ENCODE results near the gene MTHFD1L. TPM values are rescaled to one million over a fixed set of nuclear protein-coding genes. Genes with fewer than 3 reads are reported as not detected.

The MTHFD1L gene
- total and polyA plus RNA-seq, 2 donors from 2014 or later, result 4.7 to 39.6 TPM

GRCh38 chr6:150992703-150993102 lies 127.2 kb downstream of the MTHFD1L start:
- H3K9ac ChIP-seq (ENCODE audit: low read length in 3 of 3), result no peak overlapping the region
- no peak overlapping the region for H3K27ac ChIP-seq (ENCODE audit: low read depth in 2 of 2, low read length in 2 of 2)
- FAIRE-seq (no peak), DNase-seq (no peak)
- no peaks in the 10 kb centered on the region for H3K27me3 ChIP-seq (ENCODE audit: control insufficient read depth, insufficient read depth, low read length)
- H3K4me1 ChIP-seq (ENCODE audit: control insufficient read depth in 2 of 3, insufficient read depth in 2 of 3, low read depth in 1 of 3, low read length in 3 of 3), result no peaks in the 10 kb centered on the region
- no peaks in the 10 kb centered on the region for H3K36me3 ChIP-seq (ENCODE audit: control insufficient read depth in 2 of 3, insufficient read depth in 3 of 3, low read length in 3 of 3)
- no peaks in the 10 kb centered on the region for H3K9me3 ChIP-seq (ENCODE audit: control insufficient read depth in 2 of 3, insufficient read depth in 1 of 3, low read length in 3 of 3)
- no peak overlapping the region for H3K4me3 ChIP-seq (ENCODE audit: low read length in 3 of 3)
- TF ChIP-seq CTCF (IDR thresholded peaks at IDR 0.05; ENCODE audit: borderline replicate concordance, extremely low read depth, insufficient read depth), result no peak
- intact Hi-C loops (cut with DNase I), result no loop called here

- intact Hi-C loops (cut with DNase I), result no loop called here
- DNase-seq (no peak), FAIRE-seq (no peak)
- Histone ChIP-seq H3K4me3 (ENCODE audit: low read length in 3 of 3) (no peak overlapping the region), H3K27me3 (ENCODE audit: control insufficient read depth, insufficient read depth, low read length) (no peaks in the 10 kb centered on the region), H3K36me3 (ENCODE audit: control insufficient read depth in 2 of 3, insufficient read depth in 3 of 3, low read length in 3 of 3) (no peaks in the 10 kb centered on the region), H3K4me1 (ENCODE audit: control insufficient read depth in 2 of 3, insufficient read depth in 2 of 3, low read depth in 1 of 3, low read length in 3 of 3) (no peaks in the 10 kb centered on the region), H3K9ac (ENCODE audit: low read length in 3 of 3) (no peak overlapping the region), H3K9me3 (ENCODE audit: control insufficient read depth in 2 of 3, insufficient read depth in 1 of 3, low read length in 3 of 3) (no peaks in the 10 kb centered on the region), H3K27ac (ENCODE audit: low read depth in 2 of 2, low read length in 2 of 2) (no peak overlapping the region)
- TF ChIP-seq CTCF (IDR thresholded peaks at IDR 0.05; ENCODE audit: borderline replicate concordance, extremely low read depth, insufficient read depth), result no peak
Observed at GRCh38 chr6:150993253-150993652, 127.8 kb downstream of the MTHFD1L start.

- intact Hi-C loops (cut with DNase I), result no loop called here
- H3K36me3 ChIP-seq (ENCODE audit: control insufficient read depth in 2 of 3, insufficient read depth in 3 of 3, low read length in 3 of 3), result no peaks in the 10 kb centered on the region
- no peak for DNase-seq
- no peak for FAIRE-seq
- no peaks in the 10 kb centered on the region for H3K27me3 ChIP-seq (ENCODE audit: control insufficient read depth, insufficient read depth, low read length)
- no peak for TF ChIP-seq CTCF (IDR thresholded peaks at IDR 0.05; ENCODE audit: borderline replicate concordance, extremely low read depth, insufficient read depth)
- no peaks in the 10 kb centered on the region for H3K4me1 ChIP-seq (ENCODE audit: control insufficient read depth in 2 of 3, insufficient read depth in 2 of 3, low read depth in 1 of 3, low read length in 3 of 3)
- H3K27ac ChIP-seq (ENCODE audit: low read depth in 2 of 2, low read length in 2 of 2), result no peak overlapping the region
- H3K4me3 ChIP-seq (ENCODE audit: low read length in 3 of 3), result no peak overlapping the region
- H3K9ac ChIP-seq (ENCODE audit: low read length in 3 of 3), result no peak overlapping the region
- H3K9me3 ChIP-seq (ENCODE audit: control insufficient read depth in 2 of 3, insufficient read depth in 1 of 3, low read length in 3 of 3), result no peaks in the 10 kb centered on the region
Observed at GRCh38 chr6:150994026-150994425, 128.5 kb downstream of the MTHFD1L start.

GRCh38 chr6:150996968-150997367 lies 131.5 kb downstream of the MTHFD1L start:
- Histone ChIP-seq H3K4me3 (ENCODE audit: low read length in 3 of 3) (no peak overlapping the region), H3K27me3 (ENCODE audit: control insufficient read depth, insufficient read depth, low read length) (no peaks in the 10 kb centered on the region), H3K4me1 (ENCODE audit: control insufficient read depth in 2 of 3, insufficient read depth in 2 of 3, low read depth in 1 of 3, low read length in 3 of 3) (peaks cover 0 to 3% (median 0%) of the 10 kb centered on the region in 3 donors), H3K36me3 (ENCODE audit: control insufficient read depth in 2 of 3, insufficient read depth in 3 of 3, low read length in 3 of 3) (no peaks in the 10 kb centered on the region), H3K9me3 (ENCODE audit: control insufficient read depth in 2 of 3, insufficient read depth in 1 of 3, low read length in 3 of 3) (no peaks in the 10 kb centered on the region), H3K9ac (ENCODE audit: low read length in 3 of 3) (no peak overlapping the region), H3K27ac (ENCODE audit: low read depth in 2 of 2, low read length in 2 of 2) (no peak overlapping the region)
- FAIRE-seq (no peak), DNase-seq (no peak)
- TF ChIP-seq CTCF (IDR thresholded peaks at IDR 0.05; ENCODE audit: borderline replicate concordance, extremely low read depth, insufficient read depth), result no peak
- intact Hi-C loops (cut with DNase I), result no loop called here

All from kidney (tissue), 14 donors.